ENCODE data around the gene USP35.

Gene USP35
- total RNA-seq, result 3.0 to 13.9 (median 6.8) reads per million in 18 experiments

DNA sequence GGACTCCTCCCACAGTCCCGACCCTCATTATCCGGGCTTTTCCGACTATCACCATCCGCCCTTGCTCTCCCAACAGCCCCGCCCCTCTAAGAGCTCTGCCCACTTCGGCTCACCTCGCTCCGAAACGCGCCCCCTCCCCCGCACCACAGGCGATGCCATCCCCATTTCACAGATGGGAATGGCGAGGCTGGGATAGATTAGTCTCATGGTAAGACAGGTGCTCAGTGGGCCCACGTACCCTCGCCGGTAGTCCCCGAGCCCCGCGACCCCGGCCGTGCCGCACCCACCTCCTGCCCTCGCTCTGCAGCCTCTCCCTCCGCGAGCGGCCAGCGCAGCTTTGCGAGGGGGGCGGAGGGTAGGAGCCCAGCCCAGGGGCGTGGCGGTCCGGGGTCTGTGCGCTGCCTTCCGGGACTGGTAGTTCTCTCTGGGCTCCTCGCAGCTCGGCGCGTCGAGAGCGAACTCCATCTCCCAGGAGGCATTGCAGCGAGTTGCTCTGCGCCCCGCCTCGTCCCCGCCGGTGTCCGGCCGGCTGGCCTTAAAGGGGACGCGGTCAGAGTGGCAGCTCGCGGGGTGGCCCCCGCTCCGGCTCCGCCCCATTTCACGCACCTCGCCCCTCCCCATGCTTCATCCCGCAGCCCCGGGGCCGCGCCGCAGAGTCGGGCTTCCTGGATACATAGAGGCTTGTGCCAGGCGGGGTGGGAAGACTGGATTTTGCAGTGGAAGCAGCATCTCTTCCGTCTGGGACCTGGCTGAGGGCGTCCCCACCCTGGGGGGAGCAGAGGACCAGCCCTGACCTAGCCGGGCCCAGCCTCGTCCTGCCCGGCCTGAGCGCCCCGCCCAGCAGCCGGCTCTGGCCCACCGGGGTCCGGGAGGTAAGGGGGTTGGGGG is at the start of gene USP35, which contains the start of gene KCTD21:
TSS of gene USP35 (plus strand) at position 634 of the 888 bp plus-strand sequence. CDS start 7,327 bp downstream, outside the sequence.
TSS of gene KCTD21 (minus strand) at position 341 of the 888 bp plus-strand sequence. CDS start 14,072 bp downstream, outside the sequence.
- peak; percentile 97 to 98 for DNase-seq

- peak; percentile 98 for DNase-seq
Observed at GRCh38 chr11:78139422-78140391, 49.0 kb upstream of the USP35 start, which contains the start of gene ALG8. Gene ALG8, minus strand, starts transcription at chr11:78139626. Its CDS starts 38 bp downstream, at chr11:78139588.

GRCh38 chr11:78140392-78141077 is 48.2 kb upstream of the USP35 start:
- peak in 1 of 2 donors; percentile 35 for DNase-seq

- no peak for DNase-seq
Observed at GRCh38 chr11:78145511-78146025, 43.2 kb upstream of the USP35 start.

- DNase-seq, result no peak
Observed at GRCh38 chr11:78147807-78148206, 40.9 kb upstream of the USP35 start.

DNA sequence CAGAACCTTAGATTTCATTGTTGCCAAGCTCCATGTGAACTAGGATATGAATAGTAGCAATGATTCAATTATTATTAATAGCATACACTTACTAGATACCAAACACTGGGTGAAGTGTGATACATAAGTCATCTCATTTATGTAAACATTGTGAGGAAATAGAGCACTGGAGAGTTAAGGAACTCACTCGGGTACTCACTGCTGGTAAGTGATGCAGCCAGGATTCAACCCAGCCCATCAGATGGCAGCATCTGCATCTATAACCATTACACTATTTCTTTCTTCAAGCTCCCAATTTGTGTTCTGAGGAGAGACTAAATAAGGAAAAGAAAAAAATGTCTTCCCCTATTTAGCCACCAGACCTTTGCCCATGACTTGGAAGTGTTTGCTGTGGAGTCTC is 39.1 kb upstream of the USP35 start:
- DNase-seq, result peak; percentile 20 to 53

DNA sequence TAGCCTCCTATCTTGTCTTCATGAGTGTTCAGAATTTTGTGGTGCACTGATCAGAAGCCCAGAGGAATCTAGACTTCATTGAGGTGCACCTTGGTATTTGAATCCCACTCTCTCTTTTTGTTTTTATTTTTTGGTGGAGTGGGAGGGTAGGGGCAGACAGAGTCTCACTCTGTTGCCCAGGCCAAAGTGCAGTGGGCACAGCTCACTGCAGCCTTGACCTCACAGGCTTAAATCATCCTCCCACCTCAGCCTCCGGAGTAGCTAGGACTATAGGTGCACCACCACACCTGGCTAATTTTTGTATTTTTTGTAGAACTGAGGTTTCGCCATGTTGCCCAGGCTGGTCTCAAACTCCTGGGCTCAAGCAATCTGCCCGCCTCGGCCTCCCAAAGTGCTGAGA is 38.4 kb upstream of the USP35 start:
- no peak for DNase-seq

DNA sequence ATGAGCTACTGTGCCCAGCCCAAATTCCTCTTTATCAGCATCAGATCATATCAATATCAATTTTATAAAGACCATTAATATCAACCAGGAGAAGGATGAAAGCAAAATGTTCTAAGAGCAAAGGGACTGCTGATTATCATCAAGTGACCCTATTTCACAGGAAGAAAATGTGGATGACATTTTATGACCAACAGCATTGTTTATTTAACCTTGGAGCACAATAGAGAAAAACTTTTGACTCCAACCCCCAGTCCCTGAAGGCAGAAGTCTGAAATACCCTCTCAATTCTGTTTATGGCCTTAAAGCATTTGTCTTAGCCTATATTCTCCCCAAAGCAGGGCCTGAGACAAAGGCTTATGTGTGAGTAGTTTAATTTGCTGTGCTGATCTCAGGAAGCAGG is 38.0 kb upstream of the USP35 start:
- DNase-seq, result no peak

- DNase-seq, result no peak
Observed at GRCh38 chr11:78151804-78152203, 36.9 kb upstream of the USP35 start.

GRCh38 chr11:78156127-78156844 is 32.4 kb upstream of the USP35 start:
- DNase-seq, result no peak

DNA sequence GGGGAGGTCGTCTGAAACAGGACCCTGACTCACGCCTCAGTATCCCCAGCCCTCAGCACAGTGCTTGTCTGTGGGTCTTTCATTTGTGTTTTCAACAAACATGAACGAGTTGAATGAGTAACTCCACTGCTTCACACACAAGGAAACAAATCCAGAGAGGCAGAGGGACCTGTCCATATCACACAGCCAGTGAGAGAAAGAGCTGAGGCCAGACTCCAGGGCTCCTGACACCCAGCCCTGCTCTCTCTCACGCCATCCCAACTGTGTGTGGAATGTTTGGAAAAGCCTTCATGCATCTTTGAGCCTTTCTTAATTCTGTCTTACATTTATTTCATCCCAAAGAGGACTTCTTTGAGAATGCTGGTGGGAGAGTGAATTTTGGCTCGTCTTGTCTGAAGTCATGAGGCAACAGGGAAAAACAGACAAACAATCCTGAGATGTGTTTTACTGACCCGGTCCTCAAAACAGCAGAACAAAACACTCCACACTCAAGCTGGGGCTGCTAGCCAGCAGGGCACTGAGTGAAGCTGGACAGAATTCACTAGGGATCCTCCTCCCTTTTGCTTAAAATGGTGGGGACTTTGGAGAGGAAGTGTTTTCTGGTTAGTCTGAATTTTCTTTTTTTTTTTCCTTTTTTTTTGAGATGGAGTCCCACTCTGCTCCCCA is 29.6 kb upstream of the USP35 start:
- no peak for DNase-seq

- DNase-seq, result no peak
Observed at GRCh38 chr11:78160557-78160956, 28.2 kb upstream of the USP35 start.

DNA sequence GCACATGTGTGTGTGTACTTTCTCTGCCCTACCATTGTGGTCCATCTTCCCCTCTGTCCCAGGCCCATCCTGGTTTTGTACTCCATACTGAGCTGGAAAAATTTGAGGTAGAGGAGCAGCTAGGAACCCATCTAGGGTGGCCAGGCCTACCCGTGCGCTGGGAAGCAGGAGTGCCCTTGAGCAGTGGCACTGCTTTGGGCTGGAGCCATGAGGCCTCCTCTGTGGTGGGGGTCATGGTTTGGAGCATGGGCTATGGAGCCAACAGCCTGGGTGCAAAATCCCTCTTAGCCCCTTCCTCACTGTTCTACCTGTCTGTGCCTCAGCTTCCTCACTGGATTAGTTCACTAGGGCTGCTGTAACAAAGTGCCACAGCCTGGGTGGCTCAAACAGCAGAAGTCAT is 27.4 kb upstream of the USP35 start:
- DNase-seq, result no peak

DNA sequence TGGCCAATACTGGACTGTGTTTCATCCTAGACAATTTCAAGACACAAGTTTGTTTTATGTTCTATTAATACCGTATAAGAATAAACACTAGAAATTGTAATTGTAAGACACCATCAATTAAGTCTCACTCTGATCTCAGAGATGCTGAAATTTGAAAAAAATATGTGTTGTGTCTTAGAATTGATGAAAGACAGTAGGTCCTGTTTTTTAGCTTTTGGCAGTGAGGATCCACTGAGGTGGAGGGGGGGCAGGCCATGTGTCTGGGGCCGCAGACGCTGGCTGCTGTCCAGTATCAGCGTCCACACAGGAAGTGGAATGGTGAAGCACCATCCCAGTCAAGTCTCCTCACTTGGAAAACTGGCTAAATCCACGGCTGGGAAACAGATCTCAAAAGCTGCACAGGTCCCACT is 26.8 kb upstream of the USP35 start:
- no peak for DNase-seq

GRCh38 chr11:78163828-78164227 is 24.9 kb upstream of the USP35 start:
- DNase-seq, result no peak

DNA sequence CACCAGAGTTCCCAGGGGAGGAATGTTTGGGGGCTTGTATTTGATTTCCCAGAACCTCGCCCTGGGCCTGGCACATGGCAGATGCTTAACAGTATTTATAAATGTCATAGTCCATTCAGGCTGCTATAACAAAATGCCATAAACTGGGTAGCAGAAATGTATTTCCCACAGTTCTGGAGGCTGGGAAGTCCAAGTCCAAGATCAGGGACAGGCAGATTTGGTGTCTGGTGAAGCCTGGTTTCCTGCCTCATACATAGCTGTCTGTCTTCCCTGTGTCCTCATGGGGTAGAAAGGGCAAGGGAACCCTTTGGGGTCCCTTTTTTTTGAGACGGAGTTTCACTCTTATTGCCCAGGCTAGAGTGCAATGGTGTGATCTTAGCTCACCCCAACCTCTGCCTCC is 24.2 kb upstream of the USP35 start:
- no peak for DNase-seq

- no peak for DNase-seq
Observed at GRCh38 chr11:78166855-78167469, 21.8 kb upstream of the USP35 start.

GRCh38 chr11:78168539-78169477 is 19.9 kb upstream of the USP35 start:
- no peak for DNase-seq

GRCh38 chr11:78170413-78170812 is 18.3 kb upstream of the USP35 start:
- no peak for DNase-seq

Data from inflammatory macrophage (primary cell).